ENCODE results near the gene ESRRA. TPM values are rescaled to one million over a fixed set of nuclear protein-coding genes. Genes with fewer than 3 reads are reported as not detected.

Gene ESRRA
- total and polyA plus RNA-seq, 9 of the 15 experiments (the other 6 are each of a cell fraction or from before 2014, with no cell fraction given), result 0.27 to 89.7 (median 23.7) TPM

- ChIA-PET POLR2A (interaction anchor here (1.5 kb wide), 1 partner anchor 10 kb away, joined by 6 read pairs; the partner anchor contains the start of genes PRDX5 and TRMT112), CTCF (ENCODE audit: low intra/inter-chr PET ratio) (no interaction called here)
- ATAC-seq, result no peak
- Histone ChIP-seq H2AFZ (ENCODE audit: low read depth, low read length) (no peak overlapping the region), H3K9me1 (ENCODE audit: control insufficient read depth, insufficient read depth, low read length) (no peaks in the 10 kb centered on the region), H3K27ac (ENCODE audit: extremely low read depth, low read depth, low read length) (no peak overlapping the region), H3K9me3 (replicated peaks; ENCODE audit: control insufficient read depth, insufficient read depth, low read depth, low read length) (no peaks in the 10 kb centered on the region; the same call in 1 of the 2 replicates), H3K36me3 (ENCODE audit: control insufficient read depth, insufficient read depth, low read length) (no peaks in the 10 kb centered on the region; the same call in 2 of the 3 replicates), H3K9ac (ENCODE audit: insufficient read depth in 1 of 2, low read depth in 2 of 2, low read length in 2 of 2) (no peak overlapping the region), H3K4me2 (ENCODE audit: insufficient read depth, low read length) (no peak overlapping the region), H3K4me1 (replicated peaks in 1 of 2; ENCODE audit: control insufficient read depth in 2 of 2, insufficient read depth in 2 of 2, low read length in 2 of 2) (peaks cover 21 to 44% of the 10 kb centered on the region in 2 experiments), H3K79me2 (ENCODE audit: control insufficient read depth, insufficient read depth, low read length) (no peaks in the 10 kb centered on the region), H3K27me3 (ENCODE audit: control insufficient read depth in 2 of 2, insufficient read depth in 2 of 2, low read length in 2 of 2) (no peaks in the 10 kb centered on the region), H4K20me1 (replicated peaks; ENCODE audit: control insufficient read depth, insufficient read depth, low read length) (no peaks in the 10 kb centered on the region), H3K4me3 (no peak overlapping the region)
- FAIRE-seq, result no peak
- TF ChIP-seq MTA1 (IDR thresholded peaks at IDR 0.05; ENCODE audit: borderline replicate concordance), result no peak
- no peak for TF ChIP-seq ZNF699 (CRISPR knock-in tag; IDR thresholded peaks at IDR 0.05; ENCODE audit: insufficient replicate concordance)
- no peak for TF ChIP-seq E2F6 (IDR thresholded peaks at IDR 0.05; ENCODE audit: borderline replicate concordance in 1 of 2, extremely low read depth in 1 of 2, insufficient read depth in 1 of 2, insufficient read length in 1 of 2, low read depth in 1 of 2, low read length in 1 of 2, poor library complexity in 1 of 2, severe bottlenecking in 1 of 2)
- no peak for TF ChIP-seq SIRT6 (IDR thresholded peaks at IDR 0.05; ENCODE audit: low read depth, low read length)
- TF ChIP-seq KDM5B (IDR thresholded peaks at IDR 0.05; ENCODE audit: insufficient replicate concordance, low read depth, low read length), result no peak
- TF ChIP-seq ZNF384 (IDR thresholded peaks at IDR 0.05; ENCODE audit: low read depth, low read length), result no peak
- TF ChIP-seq NCOA1 (IDR thresholded peaks at IDR 0.05; ENCODE audit: low read depth), result no peak
- TF ChIP-seq ZKSCAN8 (CRISPR knock-in tag; IDR thresholded peaks at IDR 0.05), result no peak
- TF ChIP-seq TSC22D4 (tag; IDR thresholded peaks at IDR 0.05), result no peak
- no peak for TF ChIP-seq CBX5 (IDR thresholded peaks at IDR 0.05; ENCODE audit: borderline replicate concordance, low read depth)
- TF ChIP-seq TAF9B (IDR thresholded peaks at IDR 0.05; ENCODE audit: partially characterized antibody), result no peak
- no peak for TF ChIP-seq DLX4 (CRISPR knock-in tag; IDR thresholded peaks at IDR 0.05)
- no peak for TF ChIP-seq SPI1 (IDR thresholded peaks at IDR 0.05; ENCODE audit: borderline replicate concordance, low read depth, low read length)
- TF ChIP-seq PHF8 (IDR thresholded peaks at IDR 0.05; ENCODE audit: borderline replicate concordance, low read length), result no peak
- no peak for TF ChIP-seq HNRNPK (IDR thresholded peaks at IDR 0.05; ENCODE audit: low read depth, low read length, poor library complexity, severe bottlenecking)
- no peak for TF ChIP-seq HDAC6 (IDR thresholded peaks at IDR 0.05; ENCODE audit: low read depth, low read length)
- TF ChIP-seq ZNF253 (CRISPR knock-in tag; conservative IDR thresholded peaks at IDR 0.05), result no peak
- intact Hi-C loops (cut with micrococcal nuclease), result no loop called here
- DNase-seq (ENCODE audit: extremely low read depth in 1 of 4, low spot score in 3 of 4), result no peak
- BruUV-seq (replicated peaks), result no TSS peak
- WGBS (ENCODE audit: insufficient coverage, low coverage, missing lambda C conversion rate), result 89% methylated on average over 3 of the region's 3 CpGs
- in situ Hi-C loops (cut with MboI), result no loop called here
Measured at GRCh38 chr11:64327993-64328392, 22.7 kb downstream of the ESRRA start.
